BE2C (cell line): ENCODE results near the gene PDE6A.
"Not testable (repeated sequence)": the region's sequence is repeated elsewhere in the genome, so short reads cannot be mapped to it uniquely, and the experiment has no call there.

Experiments used
- DNase-seq: peaks from one replicate; pipeline ENCODE4 v3.0.0-alpha.2; 2020
- H3K27me3 ChIP-seq: fragments of 250-450 bp; sonication (Bioruptor Pico); 2 replicates; pipeline ENCODE4 v1.5.1; 2020; ENCODE audit warnings: mild to moderate bottlenecking
- H3K36me3 ChIP-seq: fragments of 250-450 bp; sonication (Bioruptor Pico); 2 replicates; pipeline ENCODE4 v1.5.1; 2020; ENCODE audit warnings: mild to moderate bottlenecking
- H3K4me1 ChIP-seq: fragments of 250-450 bp; sonication (Bioruptor Pico); 2 replicates; pipeline ENCODE4 v1.5.1; 2020
- H3K4me3 ChIP-seq: 2 replicates; pipeline ENCODE4 v1.5.1; 2011; ENCODE audit warnings: low read depth, low read length
- H3K9me3 ChIP-seq: fragments of 250-450 bp; sonication (Bioruptor Pico); 2 replicates; pipeline ENCODE4 v1.5.1; 2020
- TF ChIP-seq, protein P1 (sequence below): IDR thresholded peaks from 2 replicates; pipeline ENCODE4 v1.5.1; 2012; ENCODE audit warnings: mild to moderate bottlenecking, low read depth, low read length

PDE6A gene

DNA sequence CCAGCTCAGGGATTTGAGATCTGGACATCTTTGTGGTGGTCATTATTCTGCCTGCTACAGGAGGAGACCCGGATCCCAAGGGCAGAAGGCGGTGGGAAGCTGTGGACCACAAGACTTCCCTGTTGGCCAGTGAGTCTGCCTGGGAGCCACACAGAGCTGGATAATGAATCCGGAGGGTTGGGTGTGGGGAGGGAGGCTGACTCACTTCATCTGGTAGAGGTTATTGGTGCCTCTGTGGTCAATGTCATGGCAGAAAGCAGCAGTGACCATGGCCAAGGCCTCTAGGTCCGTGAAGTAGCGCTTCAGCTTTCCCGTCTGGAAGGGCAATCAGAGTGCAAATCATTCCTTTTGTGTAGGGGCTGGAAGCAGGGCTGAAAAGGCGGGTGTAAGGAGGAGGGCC lies 58.5 kb downstream of the PDE6A start:
- Histone ChIP-seq H3K4me1 (no peaks in the 10 kb centered on the region), H3K4me3 (no peak overlapping the region), H3K36me3 (no peaks in the 10 kb centered on the region), H3K27me3 (no peaks in the 10 kb centered on the region), H3K9me3 (no peaks in the 10 kb centered on the region)
- DNase-seq, result no peak
- TF ChIP-seq, protein P1, sequence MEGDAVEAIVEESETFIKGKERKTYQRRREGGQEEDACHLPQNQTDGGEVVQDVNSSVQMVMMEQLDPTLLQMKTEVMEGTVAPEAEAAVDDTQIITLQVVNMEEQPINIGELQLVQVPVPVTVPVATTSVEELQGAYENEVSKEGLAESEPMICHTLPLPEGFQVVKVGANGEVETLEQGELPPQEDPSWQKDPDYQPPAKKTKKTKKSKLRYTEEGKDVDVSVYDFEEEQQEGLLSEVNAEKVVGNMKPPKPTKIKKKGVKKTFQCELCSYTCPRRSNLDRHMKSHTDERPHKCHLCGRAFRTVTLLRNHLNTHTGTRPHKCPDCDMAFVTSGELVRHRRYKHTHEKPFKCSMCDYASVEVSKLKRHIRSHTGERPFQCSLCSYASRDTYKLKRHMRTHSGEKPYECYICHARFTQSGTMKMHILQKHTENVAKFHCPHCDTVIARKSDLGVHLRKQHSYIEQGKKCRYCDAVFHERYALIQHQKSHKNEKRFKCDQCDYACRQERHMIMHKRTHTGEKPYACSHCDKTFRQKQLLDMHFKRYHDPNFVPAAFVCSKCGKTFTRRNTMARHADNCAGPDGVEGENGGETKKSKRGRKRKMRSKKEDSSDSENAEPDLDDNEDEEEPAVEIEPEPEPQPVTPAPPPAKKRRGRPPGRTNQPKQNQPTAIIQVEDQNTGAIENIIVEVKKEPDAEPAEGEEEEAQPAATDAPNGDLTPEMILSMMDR, result no peak

DNA sequence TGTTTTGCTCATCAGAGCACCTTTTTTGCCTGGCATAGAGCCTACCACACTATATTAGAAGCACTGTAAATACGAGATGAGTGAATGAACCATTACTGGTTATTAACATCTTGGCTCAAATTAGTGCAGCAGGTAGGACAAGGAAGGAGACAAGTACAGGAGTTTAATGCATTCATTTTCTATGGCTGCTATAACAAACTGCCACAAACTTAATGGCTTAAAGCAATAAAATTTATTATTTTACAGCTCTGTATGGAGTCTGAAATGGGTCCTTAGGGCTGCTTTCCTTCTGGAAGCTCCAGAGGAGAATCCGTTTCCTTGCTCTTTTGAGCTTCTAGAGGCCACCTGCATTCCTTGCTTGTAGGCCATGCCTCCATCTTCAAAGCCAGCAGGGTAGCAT lies 59.1 kb downstream of the PDE6A start:
- no peak for DNase-seq
- Histone ChIP-seq H3K4me1 (no peaks in the 10 kb centered on the region), H3K36me3 (no peaks in the 10 kb centered on the region), H3K27me3 (no peaks in the 10 kb centered on the region), H3K9me3 (no peaks in the 10 kb centered on the region), H3K4me3 (no peak overlapping the region)
- TF ChIP-seq, protein P1, result no peak

DNA sequence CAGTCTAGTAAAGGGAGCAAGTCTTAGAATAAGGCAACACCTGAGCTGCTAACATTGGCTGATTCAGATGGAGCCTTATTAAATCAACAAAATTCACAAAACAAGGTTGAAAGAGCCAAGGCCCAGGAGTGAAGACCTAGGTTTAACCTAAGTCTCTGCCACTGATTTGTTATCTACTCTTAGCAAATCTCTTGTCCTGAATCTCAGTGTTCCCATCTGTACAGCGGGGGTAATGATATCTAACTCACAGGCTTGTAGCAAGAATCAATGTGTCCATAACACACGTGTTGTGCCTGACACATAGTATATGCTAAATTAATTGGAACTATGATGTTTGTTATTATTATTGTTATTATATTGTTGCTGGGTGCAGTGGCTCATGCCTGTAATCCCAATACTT lies 61.0 kb downstream of the PDE6A start:
- Histone ChIP-seq H3K9me3 (no peaks in the 10 kb centered on the region), H3K4me1 (no peaks in the 10 kb centered on the region), H3K4me3 (no peak overlapping the region), H3K27me3 (no peaks in the 10 kb centered on the region), H3K36me3 (no peaks in the 10 kb centered on the region)
- TF ChIP-seq, protein P1, result no peak
- no peak for DNase-seq

DNA sequence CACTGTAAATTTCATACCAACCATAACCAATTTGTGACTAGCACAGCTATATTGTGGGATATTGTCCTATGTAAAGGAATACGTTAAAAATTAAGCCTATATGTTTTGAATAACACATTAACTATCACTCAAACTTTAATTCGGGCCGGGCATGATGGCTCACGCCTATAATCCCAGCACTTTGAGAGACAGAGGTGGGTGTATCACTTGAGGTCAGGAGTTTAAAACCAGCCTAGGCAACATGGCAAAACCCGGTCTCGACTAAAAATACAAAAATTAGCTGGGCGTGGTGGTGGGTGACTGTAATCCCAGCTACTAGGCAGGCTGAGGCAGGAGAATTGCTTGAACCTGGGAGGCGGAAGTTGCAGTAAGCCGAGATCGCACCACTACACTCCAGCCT lies 62.0 kb downstream of the PDE6A start:
- H3K9me3 ChIP-seq, DNase-seq, H3K27me3 ChIP-seq, H3K36me3 ChIP-seq, H3K4me3 ChIP-seq, H3K4me1 ChIP-seq: not testable (repeated sequence)

DNA sequence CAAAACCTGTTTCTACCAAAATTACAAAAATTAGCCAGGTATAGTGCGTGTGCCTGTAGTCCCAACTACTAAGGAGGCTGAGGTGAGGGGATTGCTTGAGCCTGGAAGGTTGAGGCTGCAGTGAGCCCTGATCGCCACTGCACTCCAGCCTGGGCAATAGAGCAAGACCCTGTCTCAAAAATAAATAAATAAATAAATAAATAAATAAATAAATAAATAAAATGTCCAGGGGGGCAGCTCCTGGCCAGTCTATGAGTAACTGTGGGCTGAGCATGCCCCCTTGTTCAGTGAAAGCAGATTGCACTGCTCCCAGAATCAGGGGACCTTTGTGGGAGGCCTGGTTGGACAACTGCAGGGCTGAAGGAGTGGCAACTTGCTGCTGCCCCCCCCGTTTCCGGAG lies 62.7 kb downstream of the PDE6A start:
- H3K9me3 ChIP-seq, result no peaks in the 10 kb centered on the region
- no peak for DNase-seq
- H3K36me3 ChIP-seq, result no peaks in the 10 kb centered on the region
- H3K27me3 ChIP-seq, result no peaks in the 10 kb centered on the region
- TF ChIP-seq, protein P1, result no peak
- H3K4me1 ChIP-seq, result no peaks in the 10 kb centered on the region
- no peak overlapping the region for H3K4me3 ChIP-seq

DNA sequence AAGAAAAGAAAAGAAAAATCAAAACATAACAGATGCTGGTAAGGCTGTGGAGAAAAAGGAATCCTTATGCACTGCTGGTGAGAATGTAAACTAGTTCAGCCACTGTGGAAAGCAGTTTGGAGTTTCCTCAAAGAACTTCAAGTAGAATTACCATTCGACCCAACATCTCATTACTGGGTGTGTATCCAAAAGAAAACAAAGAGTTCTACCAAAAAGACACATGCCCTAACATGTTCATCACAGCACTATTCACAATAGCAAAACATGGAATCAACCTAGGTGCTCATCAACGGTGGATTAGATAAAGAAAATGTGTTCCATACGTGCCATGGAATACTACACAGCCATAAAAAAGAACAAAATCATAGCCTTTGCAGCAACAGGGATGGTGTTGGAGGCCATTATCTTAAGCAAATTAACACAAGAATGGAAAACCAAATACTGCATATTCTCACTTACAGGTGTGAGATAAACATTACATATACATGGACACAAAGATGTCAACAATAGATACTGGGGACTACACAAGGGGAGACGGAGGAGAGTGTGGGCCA lies 63.4 kb downstream of the PDE6A start:
- TF ChIP-seq, protein P1, result no peak
- Histone ChIP-seq H3K9me3 (no peaks in the 10 kb centered on the region), H3K36me3 (no peaks in the 10 kb centered on the region), H3K4me3 (no peak overlapping the region), H3K4me1 (no peaks in the 10 kb centered on the region), H3K27me3 (no peaks in the 10 kb centered on the region)
- DNase-seq, result no peak

DNA sequence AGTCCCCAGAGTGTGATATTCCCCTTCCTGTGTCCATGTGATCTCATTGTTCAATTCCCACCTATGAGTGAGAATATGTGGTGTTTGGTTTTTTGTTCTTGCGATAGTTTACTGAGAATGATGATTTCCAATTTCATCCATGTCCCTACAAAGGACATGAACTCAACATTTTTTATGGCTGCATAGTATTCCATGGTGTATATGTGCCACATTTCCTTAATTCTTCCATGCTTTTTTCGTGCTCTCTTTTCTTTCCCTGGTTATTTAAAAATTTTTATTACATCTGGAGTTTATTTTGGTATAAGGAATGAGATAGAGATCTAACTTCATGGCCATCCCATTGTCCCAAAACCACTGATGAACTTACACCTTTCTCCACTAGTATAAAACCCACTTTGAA lies 65.0 kb downstream of the PDE6A start:
- not testable (repeated sequence) for H3K9me3 ChIP-seq, H3K27me3 ChIP-seq, H3K4me3 ChIP-seq, H3K36me3 ChIP-seq, H3K4me1 ChIP-seq, DNase-seq
